ENCODE data around the gene ZC3H8.

DNA sequence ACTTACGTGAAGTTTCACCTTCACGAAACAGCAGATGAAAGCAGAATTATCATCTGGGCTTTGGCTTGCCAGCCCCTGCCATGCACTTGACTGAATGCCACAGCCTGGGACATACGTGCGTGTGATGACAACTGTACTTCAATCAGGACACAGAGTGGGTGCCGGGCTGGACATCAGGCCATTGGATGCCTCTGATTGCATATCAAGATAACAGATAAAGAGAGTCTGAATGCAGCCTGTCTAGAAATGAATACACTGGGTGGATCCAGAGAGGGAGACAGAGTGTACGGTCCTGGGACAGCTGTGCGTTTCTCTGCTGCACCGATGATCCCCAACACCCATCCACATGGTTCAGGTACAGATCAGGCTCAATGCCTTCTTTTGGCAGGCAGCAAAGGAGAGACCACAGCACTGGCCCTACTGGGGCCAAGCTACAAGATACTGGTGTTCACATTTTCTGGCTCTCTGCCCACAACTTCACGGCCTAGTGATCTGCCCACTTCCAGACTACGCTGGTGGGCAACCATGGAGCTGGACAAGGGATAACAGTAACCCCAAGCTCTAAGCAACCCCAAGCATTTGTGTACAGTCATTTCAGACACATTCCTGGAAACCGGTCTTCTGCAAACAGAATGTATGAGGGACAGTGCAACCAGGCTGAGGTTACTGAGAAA is 81.1 kb downstream of the ZC3H8 start:
- TF ChIP-seq, protein P1, sequence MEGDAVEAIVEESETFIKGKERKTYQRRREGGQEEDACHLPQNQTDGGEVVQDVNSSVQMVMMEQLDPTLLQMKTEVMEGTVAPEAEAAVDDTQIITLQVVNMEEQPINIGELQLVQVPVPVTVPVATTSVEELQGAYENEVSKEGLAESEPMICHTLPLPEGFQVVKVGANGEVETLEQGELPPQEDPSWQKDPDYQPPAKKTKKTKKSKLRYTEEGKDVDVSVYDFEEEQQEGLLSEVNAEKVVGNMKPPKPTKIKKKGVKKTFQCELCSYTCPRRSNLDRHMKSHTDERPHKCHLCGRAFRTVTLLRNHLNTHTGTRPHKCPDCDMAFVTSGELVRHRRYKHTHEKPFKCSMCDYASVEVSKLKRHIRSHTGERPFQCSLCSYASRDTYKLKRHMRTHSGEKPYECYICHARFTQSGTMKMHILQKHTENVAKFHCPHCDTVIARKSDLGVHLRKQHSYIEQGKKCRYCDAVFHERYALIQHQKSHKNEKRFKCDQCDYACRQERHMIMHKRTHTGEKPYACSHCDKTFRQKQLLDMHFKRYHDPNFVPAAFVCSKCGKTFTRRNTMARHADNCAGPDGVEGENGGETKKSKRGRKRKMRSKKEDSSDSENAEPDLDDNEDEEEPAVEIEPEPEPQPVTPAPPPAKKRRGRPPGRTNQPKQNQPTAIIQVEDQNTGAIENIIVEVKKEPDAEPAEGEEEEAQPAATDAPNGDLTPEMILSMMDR (IDR thresholded peaks at IDR 0.05) = no peak
- no peak for TF ChIP-seq POLR2A (IDR thresholded peaks at IDR 0.05)
